HCT116 (cell line): ENCODE results near the gene MEN1. TPM values are rescaled to one million over a fixed set of nuclear protein-coding genes. Genes with fewer than 3 reads are reported as not detected.

Source experiments
- ATAC-seq: fragments of 200-7000 bp; cut with Tn5 transposase; 2 replicates; pipeline ENCODE4 v1.9.1; 2020; ENCODE audit warnings: mild to moderate bottlenecking, moderate library complexity
- BruUV-seq: library from RNA; stranded (reverse); fragments of 400-500 nt; replicated peaks from 2 replicates; lab custom pipeline; 2021; lab: Mats Ljungman, UMichigan
- CTCF ChIA-PET: fragments of 300-600 bp; sonication (Branson Sonifier 250); formaldehyde crosslinking; loops from one replicate; lab custom pipeline; 2021; ENCODE audit warnings: antibody characterized with exemption; lab: Charles Lee
- POLR2A ChIA-PET: fragments of 300-600, 350-600 bp; sonication (Branson Sonifier 250); formaldehyde crosslinking; loops from one replicate; lab custom pipeline; 2021; ENCODE audit warnings: antibody characterized with exemption; lab: Charles Lee
- RAD21 ChIA-PET, 2 experiments: fragments of 300-600 bp; sonication (Branson Sonifier 250); formaldehyde crosslinking; loops; one replicate each; lab custom pipeline; 2023; ENCODE audit warnings: low total read pairs in 2 of 2; ENCODE audit not compliant: uncharacterized antibody in 2 of 2, unreplicated experiment in 2 of 2, low non-redundant PET in 1 of 2; lab: Charles Lee
- DNase-seq: peaks from one replicate; pipeline ENCODE4 v3.0.0-alpha.2; 2010; ENCODE audit warnings: low read depth, low spot score
- H2AFZ ChIP-seq: fragments of 200-600 bp; shearing (Covaris generic), sonication (generic); 2 replicates; pipeline ENCODE4 v1.6.1; 2017; ENCODE audit warnings: low read depth, mixed run types, mixed read lengths, antibody characterized with exemption, low read length; ENCODE audit not compliant: poor library complexity, severe bottlenecking
- H3K27ac ChIP-seq: 2 replicates; pipeline ENCODE4 v1.5.1; 2012; ENCODE audit warnings: low read depth, low read length
- H3K27me3 ChIP-seq: fragments of 200-600 bp; sonication (generic); 2 replicates; pipeline ENCODE4 v1.6.1; 2016; ENCODE audit warnings: mixed run types, low read length, mixed read lengths; ENCODE audit not compliant: insufficient read depth
- H3K36me3 ChIP-seq, 2 experiments: fragments of 200-500 bp in 1 of 2; fragments of 200-600 bp in 1 of 2; sonication (Bioruptor generic) in 1 of 2; sonication (generic) in 1 of 2; 2 replicates each; pipeline versions ENCODE4 v1.5.1 to v1.6.1; 2014 to 2016; ENCODE audit warnings: low read length in 2 of 2, inconsistent platforms in 1 of 2, mixed read lengths in 1 of 2, mixed run types in 1 of 2; ENCODE audit not compliant: insufficient read depth in 2 of 2, control insufficient read depth in 1 of 2
- H3K4me1 ChIP-seq, 2 experiments: fragments of 200-600 bp in 1 of 2; sonication (generic) in 1 of 2; 2 replicates each; pipeline versions ENCODE4 v1.5.1 to v1.6.1; 2012 to 2017; ENCODE audit warnings: low read length in 2 of 2, inconsistent platforms in 1 of 2, mild to moderate bottlenecking in 1 of 2, mixed read lengths in 1 of 2, mixed run types in 1 of 2, moderate library complexity in 1 of 2; ENCODE audit not compliant: insufficient read depth in 2 of 2, control insufficient read depth in 1 of 2
- H3K4me2 ChIP-seq: fragments of 200-600 bp; sonication (generic); 2 replicates; pipeline ENCODE4 v1.6.1; 2017; ENCODE audit warnings: mixed run types, low read length, mixed read lengths
- H3K4me3 ChIP-seq, 2 experiments: fragments of 200-600 bp in 1 of 2; sonication (generic) in 1 of 2; replicated peaks in 1 of 2; 2 replicates each; pipeline ENCODE4 v1.5.1; 2011 to 2016; ENCODE audit warnings: low read length in 2 of 2, control low read depth in 1 of 2, low read depth in 1 of 2, mild to moderate bottlenecking in 1 of 2, mixed read lengths in 1 of 2, mixed run types in 1 of 2
- H3K79me2 ChIP-seq: fragments of 200-600 bp; sonication (generic); 2 replicates; pipeline ENCODE4 v1.6.1; 2017; ENCODE audit warnings: mild to moderate bottlenecking, mixed run types, low read length, moderate library complexity, mixed read lengths; ENCODE audit not compliant: insufficient read depth
- H3K9ac ChIP-seq: fragments of 200-600 bp; sonication (generic); 2 replicates; pipeline ENCODE4 v1.6.1; 2016; ENCODE audit warnings: low read length, mixed read lengths
- H3K9me2 ChIP-seq: fragments of 200-600 bp; sonication (generic), shearing (Covaris generic); 2 replicates; pipeline ENCODE4 v1.6.1; 2017; ENCODE audit warnings: mixed run types, mild to moderate bottlenecking, moderate library complexity; ENCODE audit not compliant: insufficient read depth
- H3K9me3 ChIP-seq, 2 experiments: fragments of 200-500 bp in 1 of 2; fragments of 200-600 bp in 1 of 2; sonication (Bioruptor generic) in 1 of 2; sonication (generic) in 1 of 2; 2 replicates each; pipeline ENCODE4 v1.6.1; 2014 to 2017; ENCODE audit warnings: low read length in 2 of 2, mixed read lengths in 2 of 2, inconsistent platforms in 1 of 2, low read depth in 1 of 2, mild to moderate bottlenecking in 1 of 2, mixed run types in 1 of 2, moderate library complexity in 1 of 2; ENCODE audit not compliant: control insufficient read depth in 1 of 2, insufficient read depth in 1 of 2
- H4K20me1 ChIP-seq: fragments of 200-600 bp; sonication (generic), shearing (Covaris generic); 2 replicates; pipeline ENCODE4 v1.6.1; 2017; ENCODE audit warnings: mixed run types, mild to moderate bottlenecking, moderate library complexity; ENCODE audit not compliant: insufficient read depth
- CBX3 ChIP-seq: IDR thresholded peaks from 2 replicates; pipeline ENCODE4 v1.6.1; 2012; ENCODE audit warnings: low read depth
- EGR1 ChIP-seq: IDR thresholded peaks from 2 replicates; pipeline ENCODE4 v1.6.1; 2012; ENCODE audit warnings: low read depth
- ELF1 ChIP-seq: IDR thresholded peaks from 2 replicates; pipeline ENCODE4 v1.6.1; 2012; ENCODE audit warnings: low read depth, borderline replicate concordance
- EZH2phosphoT487 ChIP-seq: fragments of 200-600 bp; IDR thresholded peaks from 2 replicates; pipeline ENCODE4 v1.6.1; 2018; ENCODE audit warnings: antibody characterized with exemption, borderline replicate concordance
- FOSL1 ChIP-seq: IDR thresholded peaks from 2 replicates; pipeline ENCODE4 v1.6.1; 2012; ENCODE audit warnings: low read depth
- JUND ChIP-seq: IDR thresholded peaks from 2 replicates; pipeline ENCODE4 v1.6.1; 2012
- POLR2AphosphoS5 ChIP-seq: IDR thresholded peaks from 2 replicates; pipeline ENCODE4 v1.6.1; 2011; ENCODE audit warnings: mild to moderate bottlenecking, low read depth, low read length, moderate library complexity
- SIN3A ChIP-seq: IDR thresholded peaks from 2 replicates; pipeline ENCODE4 v1.6.1; 2012; ENCODE audit warnings: low read depth
- SRF ChIP-seq: IDR thresholded peaks from 2 replicates; pipeline ENCODE4 v1.6.1; 2012; ENCODE audit warnings: low read depth
- intact Hi-C: fragments of 100-400 bp; cut with micrococcal nuclease; formaldehyde crosslinking; loops from 2 replicates; pipeline ENCODE4 v1.10.0; 2022
- total RNA-seq: library from RNA; stranded (reverse); gene quantifications from one replicate; pipeline ENCODE4 v1.2.1, GENCODE V29; 2021; ENCODE audit not compliant: unreplicated experiment
- TF ChIP-seq, protein P1 (sequence below): IDR thresholded peaks from 2 replicates; pipeline ENCODE4 v1.6.1; 2012

Gene MEN1
- total RNA-seq, 1 experiment from 2014 or later: 62.1 TPM

DNA sequence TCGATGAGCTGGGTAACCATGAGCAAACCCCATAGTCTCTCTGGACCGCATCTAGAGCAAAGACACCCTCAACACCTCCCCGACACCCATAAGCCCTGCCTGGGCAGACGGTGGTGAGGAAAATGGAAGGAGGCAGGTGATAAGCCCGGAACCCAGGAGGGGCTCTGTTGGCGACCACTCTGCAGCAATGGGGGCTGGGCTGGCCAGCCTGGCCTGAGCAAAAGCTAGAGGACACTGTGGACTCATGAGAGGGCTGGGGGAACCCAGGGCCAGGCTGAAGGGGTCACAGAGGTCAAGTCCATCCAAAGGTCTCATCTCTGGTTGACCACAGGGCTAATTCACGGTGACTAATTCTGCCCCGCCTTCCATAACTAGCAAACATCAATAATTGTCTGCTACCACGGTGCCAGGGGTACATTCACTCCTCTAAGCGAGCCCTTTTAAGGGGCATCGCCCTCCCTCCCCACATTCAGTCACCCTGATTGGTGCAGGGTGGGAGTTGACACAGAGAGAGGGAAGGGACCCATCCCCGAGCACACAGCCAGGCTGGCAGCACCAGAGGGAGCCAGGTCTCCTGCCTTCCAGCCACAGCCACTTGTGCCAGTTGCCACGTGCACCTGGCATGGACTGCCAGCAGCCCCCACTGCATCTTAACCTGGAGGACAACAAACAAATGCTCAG, 54.5 kb downstream of the MEN1 start:
- no peaks in the 10 kb centered on the region for H3K36me3 ChIP-seq
- H3K4me1 ChIP-seq: peaks cover 0 to 6% of the 10 kb centered on the region in 2 experiments; a peak in 1 of 4 replicates
- ATAC-seq: no peak
- intact Hi-C loops: no loop called here
- H3K9ac ChIP-seq: no peak overlapping the region
- no peak overlapping the region for H3K4me3 ChIP-seq
- H2AFZ ChIP-seq: no peak overlapping the region
- CTCF ChIA-PET: no interaction called here
- POLR2A ChIA-PET: no interaction called here
- H3K4me2 ChIP-seq: no peak overlapping the region
- no TSS peak for BruUV-seq
- RAD21 ChIA-PET: no interaction called here
- no peaks in the 10 kb centered on the region for H3K9me3 ChIP-seq
- H4K20me1 ChIP-seq: no peaks in the 10 kb centered on the region
- no peaks in the 10 kb centered on the region for H3K27me3 ChIP-seq
- H3K9me2 ChIP-seq: no peaks in the 10 kb centered on the region
- DNase-seq: no peak
- no peak for TF ChIP-seq SRF
- TF ChIP-seq EZH2phosphoT487: no peak
- no peak overlapping the region for H3K27ac ChIP-seq
- no peaks in the 10 kb centered on the region for H3K79me2 ChIP-seq

DNA sequence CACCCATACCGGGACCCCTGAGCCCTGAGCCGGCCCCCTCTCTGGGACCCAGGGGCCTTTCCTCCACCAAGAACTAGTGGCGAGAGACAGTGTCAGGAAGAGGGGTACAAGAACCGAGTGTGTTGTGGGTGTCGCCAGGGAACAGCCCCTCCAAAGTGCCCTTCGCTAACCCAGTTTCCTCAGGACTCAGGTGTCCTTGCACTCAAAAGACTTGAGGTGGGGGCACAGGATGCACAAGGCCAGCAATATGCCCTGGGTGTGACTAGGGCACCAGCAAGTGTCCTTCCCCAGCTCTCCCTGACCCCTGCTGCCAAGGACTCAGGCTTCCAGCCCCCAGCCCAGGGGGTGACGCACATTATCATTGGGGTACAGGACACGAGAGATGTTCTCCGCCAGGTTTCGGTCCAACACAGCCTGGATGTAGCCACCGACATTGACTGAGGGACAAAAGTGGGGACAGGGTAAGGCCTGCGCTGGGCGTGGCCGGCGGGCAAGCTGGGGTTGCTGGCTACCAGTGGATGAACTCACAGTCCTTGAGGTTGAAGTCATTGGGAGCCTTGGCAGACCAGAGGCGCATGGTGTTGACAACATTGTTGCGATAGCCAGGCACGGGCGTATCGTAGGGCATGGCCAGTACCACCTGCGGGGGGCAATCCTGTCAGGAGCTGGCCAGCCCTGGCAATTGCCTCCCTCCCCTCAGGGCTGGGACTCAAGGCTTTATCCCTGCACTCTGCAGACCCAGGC, 55.3 kb downstream of the MEN1 start:
- Histone ChIP-seq H3K27ac (no peak overlapping the region), H3K4me2 (no peak overlapping the region)
- TF ChIP-seq FOSL1 (no peak), CBX3 (no peak), SIN3A (no peak), ELF1 (no peak), POLR2AphosphoS5 (no peak), EGR1 (no peak), JUND (no peak)
- TF ChIP-seq, protein P1, sequence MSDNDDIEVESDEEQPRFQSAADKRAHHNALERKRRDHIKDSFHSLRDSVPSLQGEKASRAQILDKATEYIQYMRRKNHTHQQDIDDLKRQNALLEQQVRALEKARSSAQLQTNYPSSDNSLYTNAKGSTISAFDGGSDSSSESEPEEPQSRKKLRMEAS: no peak
- TF ChIP-seq, all 23 proteins: peak for 0
- CTCF ChIA-PET: no interaction called here
- H3K79me2 ChIP-seq: no peaks in the 10 kb centered on the region
- ATAC-seq: no peak
- H3K9ac ChIP-seq: no peak overlapping the region
- no peaks in the 10 kb centered on the region for H3K9me3 ChIP-seq
- RAD21 ChIA-PET: no interaction called here
- no peak for DNase-seq
- no peaks in the 10 kb centered on the region for H4K20me1 ChIP-seq
- intact Hi-C loops: no loop called here
- H3K4me1 ChIP-seq: peaks cover 0 to 6% of the 10 kb centered on the region in 2 experiments; a peak in 1 of 4 replicates
- H3K9me2 ChIP-seq: no peaks in the 10 kb centered on the region
- POLR2A ChIA-PET: no interaction called here
- H3K27me3 ChIP-seq: no peaks in the 10 kb centered on the region
- no TSS peak for BruUV-seq
- no peak overlapping the region for H2AFZ ChIP-seq
- H3K4me3 ChIP-seq: no peak overlapping the region
- no peaks in the 10 kb centered on the region for H3K36me3 ChIP-seq
